ELR (cell line): ENCODE results near the gene CD36.
"Not testable (repeated sequence)": the region's sequence is repeated elsewhere in the genome, so short reads cannot be mapped to it uniquely, and the experiment has no call there.

Experiments
- DNase-seq: peaks from one replicate; pipeline ENCODE4 v3.0.0-alpha.2; 2015; ENCODE audit warnings: low read depth

The CD36 gene

DNA sequence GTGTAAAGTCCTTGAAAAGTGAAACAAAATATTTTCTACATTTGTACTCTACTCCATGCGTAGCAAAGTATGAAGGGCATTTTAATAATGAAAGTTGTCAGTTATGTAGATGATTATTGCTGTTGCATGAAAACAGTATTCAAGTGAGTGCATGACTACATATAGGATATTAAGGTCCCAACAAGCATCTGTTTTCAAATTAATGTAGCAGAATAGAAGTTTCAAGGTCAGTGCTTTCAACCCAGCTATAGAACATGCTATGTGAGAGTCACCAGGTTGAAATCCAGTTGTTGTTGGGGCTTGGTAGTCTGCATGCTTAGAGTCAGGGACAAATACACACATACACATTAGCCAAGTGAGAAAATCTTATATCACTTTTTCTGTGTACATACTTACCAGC, 14.8 kb downstream of the CD36 start:
- no peak for DNase-seq

DNA sequence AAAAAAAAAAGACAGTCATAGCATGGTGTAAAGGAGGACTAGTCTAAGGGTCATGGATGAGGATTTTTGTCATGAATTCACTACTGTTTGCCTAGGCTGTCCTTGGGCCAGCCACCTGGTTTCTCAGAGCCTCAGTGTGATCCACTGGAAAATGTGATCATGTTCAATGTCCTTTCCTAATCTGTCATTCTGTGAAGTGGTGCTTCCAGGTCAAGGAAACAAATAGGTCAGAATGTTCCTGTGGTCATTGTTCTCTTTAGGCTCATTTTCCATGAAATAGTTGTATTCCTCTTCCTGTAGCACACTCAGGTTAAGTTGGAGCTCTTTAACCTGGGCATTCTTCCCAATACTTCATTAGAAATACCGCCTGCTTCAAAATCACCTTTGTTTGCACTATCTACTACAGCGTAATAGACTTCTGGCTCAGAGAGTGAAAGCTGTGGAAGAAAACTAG, 16.5 kb downstream of the CD36 start:
- DNase-seq = no peak

DNA sequence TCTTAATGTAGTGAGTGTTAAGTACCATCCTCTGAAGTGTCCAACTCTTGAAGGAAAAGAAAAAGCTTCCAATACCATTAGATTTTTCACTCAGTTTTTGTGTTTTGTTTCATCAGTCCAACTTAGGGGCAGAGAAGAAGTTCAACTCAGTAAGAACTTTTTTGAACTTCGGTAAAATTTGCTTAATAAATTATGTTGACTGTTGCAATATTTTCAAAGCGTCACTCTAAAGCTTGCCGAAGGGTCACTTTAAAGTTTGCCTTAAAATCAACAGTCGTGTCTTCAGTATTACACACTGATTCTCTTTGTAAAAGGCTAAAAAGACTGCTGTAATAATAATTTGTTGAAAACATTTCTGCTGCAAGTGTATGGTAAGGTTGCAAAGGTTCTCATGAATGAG, 17.6 kb downstream of the CD36 start:
- DNase-seq = no peak

DNA sequence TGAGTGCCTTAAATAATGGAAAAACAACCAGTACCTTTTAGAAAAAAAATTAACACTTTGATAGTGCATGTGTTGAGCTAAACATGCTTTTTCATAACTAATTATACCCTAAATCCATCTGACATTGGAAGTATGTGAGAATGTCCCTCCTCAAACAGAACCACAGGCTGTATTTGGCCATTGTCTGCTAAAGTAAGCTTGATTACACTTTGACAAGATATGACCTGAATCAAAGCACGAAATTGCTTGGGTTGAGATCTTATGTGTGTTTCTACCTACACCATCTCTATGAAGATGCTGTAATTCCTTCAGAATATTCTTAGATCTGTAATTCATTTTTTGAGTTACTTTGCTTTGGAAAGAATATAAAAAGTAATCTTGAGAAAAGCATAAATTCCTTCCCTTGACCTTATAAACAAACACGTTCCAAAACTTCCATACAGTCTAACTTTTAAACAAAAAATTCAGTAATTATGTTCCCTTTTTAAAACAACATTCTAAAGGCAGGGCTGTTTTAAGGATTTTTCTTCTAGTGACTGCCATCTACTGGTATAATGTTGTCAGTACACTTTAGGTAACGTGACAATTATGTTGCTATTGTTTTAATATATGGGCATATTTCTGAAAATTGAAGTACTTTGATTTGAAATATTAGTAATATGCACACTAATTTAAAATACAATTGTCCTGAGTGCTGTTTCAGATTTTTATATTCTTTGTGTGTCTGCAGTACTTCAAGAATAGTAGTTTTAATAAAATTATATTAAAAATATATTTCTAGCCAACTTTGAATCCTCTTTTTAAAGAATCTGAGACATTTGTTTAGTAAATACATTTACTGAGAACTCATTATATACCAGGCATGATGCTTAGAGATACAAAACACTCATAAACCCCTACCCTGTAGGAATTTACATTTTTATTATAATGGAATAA, 20.9 kb downstream of the CD36 start:
- DNase-seq = peak; percentile 57

DNA sequence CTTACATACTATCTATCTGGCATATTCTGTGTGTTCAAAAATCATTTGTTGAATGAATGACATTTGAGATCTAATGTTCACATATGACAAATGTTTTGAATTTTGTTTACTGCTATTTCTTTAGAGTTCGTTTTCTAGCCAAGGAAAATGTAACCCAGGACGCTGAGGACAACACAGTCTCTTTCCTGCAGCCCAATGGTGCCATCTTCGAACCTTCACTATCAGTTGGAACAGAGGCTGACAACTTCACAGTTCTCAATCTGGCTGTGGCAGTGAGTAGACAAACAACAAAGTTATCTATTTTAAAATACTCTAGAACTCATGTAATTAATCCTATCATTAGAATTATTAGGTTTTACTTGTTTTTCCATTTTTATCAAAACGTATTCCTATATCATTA, 22.5 kb downstream of the CD36 start:
- DNase-seq = no peak

DNA sequence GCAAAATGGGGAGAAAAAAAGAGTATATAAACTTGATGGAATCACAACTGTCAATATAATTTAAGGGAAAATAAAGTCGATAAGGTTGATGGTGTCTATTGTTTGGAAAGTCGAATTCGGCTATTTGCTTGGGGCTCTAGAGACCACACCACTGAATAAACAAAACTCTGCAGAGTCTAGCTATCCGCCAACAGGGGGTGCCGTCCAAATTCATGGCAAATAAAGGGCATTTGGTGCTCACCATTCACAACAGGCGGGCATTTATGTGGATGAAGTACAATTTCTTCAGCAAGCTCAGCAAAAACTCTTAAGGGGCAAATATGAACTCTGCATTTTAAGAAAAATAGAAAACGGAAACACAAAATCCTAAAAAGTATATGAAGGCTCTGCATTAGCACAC, 23.3 kb downstream of the CD36 start:
- peak; percentile 4 for DNase-seq

DNA sequence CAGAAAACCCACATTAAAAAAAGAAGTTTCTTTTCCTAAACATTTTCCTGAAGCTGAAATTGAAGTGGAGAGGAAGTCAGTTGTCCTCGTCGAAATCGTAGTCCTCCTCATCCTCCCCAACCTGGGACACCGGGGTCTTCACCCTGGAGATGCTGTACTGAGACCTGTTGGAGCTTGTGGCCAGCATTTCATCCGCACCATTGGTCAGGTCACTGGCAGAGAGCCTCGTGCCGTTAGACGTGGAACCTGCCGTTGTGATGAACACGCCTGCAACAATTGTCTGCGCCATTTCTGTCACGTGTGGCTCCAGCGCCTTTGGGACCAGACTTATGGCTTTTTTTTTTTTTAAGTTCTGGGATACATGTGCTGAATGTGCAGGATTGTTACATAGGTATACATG, 23.8 kb downstream of the CD36 start:
- DNase-seq = no peak

DNA sequence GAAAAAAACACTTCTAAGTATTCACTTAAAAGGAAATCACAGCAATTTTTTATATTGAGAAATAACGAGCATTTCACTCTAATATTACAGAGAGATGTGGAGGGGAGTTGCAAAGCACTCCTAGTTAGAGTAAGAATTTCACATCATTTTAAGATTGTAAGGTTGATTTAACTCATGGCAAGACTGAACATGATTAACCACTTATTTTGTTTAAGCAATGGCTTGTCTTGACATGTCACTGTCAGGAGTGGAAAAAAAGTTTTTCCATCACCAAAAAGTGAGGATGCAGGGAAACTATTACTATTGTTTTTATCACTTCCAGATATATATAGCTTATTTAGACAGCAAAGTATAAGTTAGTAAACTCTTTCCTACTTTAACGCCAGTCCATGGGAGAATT, 27.1 kb downstream of the CD36 start:
- DNase-seq = no peak

DNA sequence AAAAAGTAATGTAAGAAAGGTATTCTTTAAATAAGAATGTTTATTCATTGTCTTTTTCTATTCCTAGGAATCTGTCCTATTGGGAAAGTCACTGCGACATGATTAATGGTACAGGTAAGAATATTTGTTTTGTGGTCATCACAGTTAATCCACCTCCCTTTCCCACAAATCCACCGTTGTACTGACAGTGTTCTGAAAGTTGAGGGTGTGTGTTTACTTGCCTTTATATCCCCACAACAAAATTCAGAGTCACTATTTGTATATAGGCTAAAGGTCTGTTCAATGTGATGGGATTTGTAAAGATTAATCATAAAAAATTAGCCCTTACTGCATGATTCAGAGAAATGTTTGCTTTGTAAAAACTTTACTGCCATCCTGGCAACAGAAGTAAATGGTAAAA, 27.9 kb downstream of the CD36 start:
- DNase-seq = no peak

DNA sequence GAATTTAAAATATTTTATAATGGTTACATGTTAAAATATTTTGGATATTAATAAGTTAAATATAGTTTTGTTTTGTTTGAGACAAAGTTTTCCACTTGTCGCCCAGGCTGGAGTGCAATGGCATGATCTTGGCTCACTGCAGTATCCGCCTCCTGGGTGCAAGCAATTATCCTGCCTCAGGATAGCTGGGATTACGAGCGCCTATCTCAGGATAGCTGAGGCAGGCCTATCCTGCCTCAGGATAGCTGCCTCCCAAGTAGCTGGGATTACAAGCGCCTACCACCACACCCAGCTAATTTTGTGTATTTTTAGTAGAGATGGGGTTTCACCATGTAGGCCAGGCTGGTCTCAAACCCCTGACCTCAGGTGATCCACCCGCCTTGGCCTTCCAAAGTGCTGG, 30.9 kb downstream of the CD36 start:
- not testable (repeated sequence) for DNase-seq

DNA sequence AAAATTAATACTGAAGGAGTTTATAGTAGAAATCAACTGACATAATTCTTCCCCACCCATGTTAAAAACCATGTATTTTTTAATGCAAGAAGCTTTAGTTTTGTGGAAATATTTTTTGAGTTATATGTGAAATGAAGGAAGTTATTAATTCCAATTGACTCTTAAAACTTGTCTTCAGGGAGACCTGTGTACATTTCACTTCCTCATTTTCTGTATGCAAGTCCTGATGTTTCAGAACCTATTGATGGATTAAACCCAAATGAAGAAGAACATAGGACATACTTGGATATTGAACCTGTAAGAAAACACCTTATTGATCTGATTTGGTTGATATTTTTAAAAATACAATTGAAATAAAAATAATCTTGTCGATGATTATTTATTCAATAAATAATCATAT, 33.3 kb downstream of the CD36 start:
- DNase-seq = no peak

DNA sequence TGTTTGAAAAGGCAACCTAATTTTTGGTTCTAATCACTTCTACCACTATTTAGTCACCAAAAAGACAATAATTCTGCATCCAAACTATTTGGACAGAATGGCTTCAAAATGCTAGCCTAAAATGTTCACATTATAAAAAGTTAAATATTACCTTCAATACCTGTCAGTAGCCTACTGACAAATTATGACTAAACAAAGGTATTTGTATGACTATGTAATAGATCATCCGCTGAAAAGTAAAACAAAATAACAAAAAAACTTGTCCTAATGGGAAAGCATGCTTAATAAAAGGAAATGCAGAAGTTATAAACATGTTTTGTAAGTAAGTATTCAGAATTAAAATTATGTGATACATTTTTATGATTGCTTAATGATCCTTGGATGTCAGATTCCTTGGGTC, 36.6 kb downstream of the CD36 start:
- no peak for DNase-seq

DNA sequence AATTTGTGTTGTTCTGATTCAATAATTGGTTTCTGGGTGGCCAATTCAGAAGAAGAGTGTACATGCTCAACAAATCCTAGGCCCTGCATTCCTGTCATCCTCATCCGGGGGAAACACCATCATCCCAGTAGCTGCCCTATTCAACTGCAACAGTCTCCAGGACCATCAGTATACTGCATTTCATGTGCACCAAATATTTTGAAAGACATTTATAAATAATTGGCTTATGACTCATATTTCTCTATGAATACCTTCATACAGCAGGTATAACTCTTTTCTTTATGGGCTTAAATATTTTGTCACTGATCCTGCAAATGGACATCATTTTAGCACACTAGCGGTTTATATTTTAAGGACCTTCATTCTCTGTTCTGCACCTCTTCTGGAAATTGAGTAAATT, 38.0 kb downstream of the CD36 start:
- DNase-seq = no peak

DNA sequence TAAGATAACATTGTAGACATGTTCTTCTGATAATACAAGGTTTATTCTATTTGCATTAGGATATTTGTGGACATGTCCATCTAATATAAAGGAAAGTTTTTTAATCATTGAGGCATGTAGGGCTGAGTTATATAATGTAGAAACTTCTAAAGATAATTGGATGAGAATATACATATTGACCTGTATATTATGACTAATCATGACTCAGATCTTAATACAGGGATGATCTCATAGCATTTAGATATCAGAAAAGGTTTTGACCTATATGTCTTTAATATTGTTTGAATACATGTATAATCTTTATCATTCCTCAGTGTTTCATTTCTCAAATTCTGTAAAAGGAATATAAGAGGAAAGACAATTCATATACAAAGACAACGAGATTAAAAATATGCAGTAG, 39.2 kb downstream of the CD36 start:
- peak; percentile 61 for DNase-seq

DNA sequence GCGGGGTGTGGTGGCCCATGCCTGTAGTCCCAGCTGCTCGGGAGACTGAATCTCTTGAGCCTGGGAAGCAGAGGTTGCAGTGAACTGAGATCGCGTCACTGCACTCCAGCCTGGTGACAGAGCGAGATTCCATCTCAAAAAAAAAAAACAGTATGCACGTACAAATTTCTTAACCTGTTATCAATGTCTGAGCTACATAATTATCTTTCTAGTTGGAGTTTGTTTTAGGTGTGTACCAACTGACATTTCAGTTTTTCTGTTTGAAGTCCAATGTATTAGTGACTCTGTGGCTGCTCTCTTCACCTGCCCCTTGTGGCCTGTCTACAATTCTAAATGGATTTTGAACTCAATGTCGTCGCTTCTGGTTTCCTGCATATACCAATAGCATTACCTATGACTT, 40.3 kb downstream of the CD36 start:
- no peak for DNase-seq

DNA sequence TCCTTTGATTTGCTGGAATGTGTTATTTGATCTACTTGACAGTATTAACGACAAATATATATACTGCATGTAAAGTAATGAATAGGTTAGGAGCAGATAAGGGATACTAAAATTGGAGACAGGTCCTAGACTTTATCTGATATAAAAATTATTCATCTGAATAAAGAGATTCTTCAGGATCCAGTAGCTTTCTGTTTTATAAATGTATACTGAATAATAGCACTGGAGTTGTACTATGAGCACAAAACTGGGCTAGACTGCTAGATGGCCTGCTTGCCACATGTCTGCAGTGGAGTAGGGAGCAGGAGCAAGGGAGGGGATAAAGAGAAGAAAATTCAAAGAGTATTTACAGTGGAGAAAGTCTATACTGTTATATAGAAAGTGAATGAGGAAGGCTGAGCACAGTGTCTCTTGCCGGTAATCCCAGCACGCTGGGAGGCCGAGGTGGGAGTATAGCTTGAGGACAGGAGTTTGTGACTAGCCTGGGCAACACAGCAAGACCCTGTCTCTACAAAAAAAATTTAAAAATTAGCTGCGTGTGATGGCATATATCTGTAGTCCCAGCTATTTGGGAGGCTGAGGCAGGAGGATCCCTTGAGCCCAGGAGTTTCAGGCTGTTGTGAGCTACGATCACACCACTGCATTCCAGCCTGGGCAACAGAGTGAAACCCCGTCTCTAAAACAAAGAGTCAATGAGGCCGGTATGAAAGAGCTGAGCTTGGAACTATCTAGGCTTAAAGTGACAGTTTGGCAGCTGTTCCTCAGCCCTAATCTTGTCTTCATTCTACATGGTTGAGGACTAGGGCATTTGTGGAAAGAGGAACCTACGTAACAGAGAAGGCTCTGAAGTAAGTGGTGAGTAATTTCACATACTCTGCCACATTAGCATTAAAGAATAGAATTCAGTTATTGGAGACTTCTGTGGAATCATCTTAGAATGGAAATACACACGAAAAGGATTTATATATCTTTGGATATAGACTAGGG, 41.8 kb downstream of the CD36 start:
- DNase-seq = no peak

DNA sequence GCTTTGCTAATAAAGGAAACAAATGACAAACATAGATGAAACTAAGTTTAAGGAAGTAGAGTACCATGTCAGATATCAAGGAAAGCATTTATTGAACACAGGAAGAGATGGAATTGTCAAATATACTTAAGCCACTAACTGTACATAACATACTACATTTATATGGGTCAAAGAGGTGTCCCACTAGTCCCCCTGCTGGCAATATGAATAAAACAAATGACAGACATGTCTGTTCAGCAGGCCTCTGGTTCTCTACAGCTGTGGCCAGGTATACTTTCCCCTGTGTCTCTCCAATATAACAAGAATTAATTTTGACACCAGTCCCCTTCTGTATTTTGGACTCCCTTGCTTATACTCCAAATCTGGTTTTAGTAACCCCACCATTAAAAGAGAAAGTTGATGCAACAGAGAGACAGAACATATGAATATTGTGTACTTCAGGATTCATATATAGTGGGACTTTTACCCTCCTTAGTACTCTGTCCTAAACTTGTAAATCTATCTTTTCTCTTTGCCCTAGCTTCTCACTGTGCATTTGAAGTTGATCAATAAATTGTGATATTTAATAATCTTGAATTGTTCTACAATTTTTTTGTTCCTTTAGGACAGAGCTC, 42.9 kb downstream of the CD36 start:
- peak; percentile 61 for DNase-seq

DNA sequence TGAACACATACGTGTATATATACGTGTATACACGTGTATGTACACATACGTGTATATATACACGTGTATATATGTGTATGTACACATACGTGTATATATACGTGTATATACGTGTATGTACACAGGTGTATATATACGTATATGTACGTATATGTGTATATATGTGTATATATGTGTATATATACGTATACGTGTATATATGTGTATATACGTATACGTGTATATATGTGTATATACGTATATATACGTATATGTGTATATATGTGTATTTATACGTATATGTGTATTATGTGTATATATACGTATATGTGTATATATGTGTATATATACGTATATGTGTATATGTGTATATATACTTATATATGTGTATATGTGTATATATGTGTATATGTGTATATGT, 44.3 kb downstream of the CD36 start:
- DNase-seq = no peak

DNA sequence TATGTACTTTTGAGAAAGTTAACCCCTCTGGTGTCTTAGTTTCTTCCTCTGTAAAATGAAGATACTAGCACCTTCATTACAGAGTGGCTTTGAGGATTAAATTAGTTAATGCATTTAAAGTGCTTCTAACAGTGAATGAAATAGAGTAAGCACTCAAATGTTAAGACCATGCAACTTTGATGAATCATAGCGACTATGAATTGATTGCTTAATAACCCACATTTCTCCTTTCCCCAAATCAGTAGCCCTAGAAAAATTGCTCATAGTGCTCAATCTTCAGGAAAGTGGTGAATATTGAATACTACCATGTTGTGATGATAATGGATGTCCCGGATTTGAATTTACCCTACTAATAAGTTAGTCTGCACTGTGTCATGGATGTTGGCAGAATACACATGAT, 48.1 kb downstream of the CD36 start:
- DNase-seq = peak; percentile 65

DNA sequence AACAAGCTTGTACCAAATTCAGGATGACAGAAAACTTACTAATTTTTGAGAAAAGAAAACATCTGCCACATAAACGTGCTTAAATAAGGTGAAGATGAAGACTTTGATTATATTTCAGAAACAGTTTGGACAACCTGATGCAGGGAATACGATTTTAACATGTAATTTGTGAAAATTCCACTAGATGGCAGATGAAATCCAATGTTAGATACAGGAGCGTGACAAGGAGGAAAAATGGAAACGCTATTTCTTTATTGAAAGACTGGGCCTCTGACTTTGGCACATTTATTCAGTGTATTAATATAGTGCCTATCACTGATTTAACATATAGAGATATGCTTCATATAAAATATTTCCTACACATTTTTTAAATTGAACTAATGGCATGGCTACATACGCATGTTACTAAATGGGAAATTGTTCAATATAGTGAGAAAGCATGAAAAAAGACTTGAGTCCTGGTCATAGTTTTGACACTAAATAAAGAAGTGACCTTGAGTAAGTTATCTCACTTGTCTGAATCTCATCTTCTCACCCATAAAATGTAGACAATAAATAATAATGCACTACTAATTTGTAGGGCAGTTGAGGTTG, 60.7 kb downstream of the CD36 start:
- peak; percentile 76 for DNase-seq

DNA sequence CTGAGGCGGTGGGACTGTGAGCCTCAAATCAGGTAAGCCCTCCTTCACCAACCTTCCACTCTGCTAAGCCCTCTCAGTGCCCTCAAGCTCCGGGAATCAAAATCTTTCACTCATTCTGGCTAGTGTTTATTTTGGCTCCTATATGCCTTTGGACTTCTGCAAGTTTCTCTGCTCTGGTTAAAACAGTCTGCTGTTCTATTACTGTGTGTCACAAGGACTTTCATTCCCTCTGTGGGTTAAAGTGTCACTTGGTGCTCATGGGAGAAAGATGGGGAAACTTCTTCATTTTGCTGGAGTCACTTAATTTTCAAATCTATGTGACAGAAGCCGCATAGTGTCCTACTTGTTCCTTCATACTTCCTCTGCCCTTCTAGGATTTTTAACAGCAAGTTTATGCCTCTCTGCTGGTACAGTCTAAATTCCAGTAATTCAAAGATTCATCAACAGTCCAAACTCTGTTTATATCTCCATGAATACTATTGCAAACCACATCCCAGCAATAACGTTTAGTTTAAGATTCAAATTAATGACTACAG, 61.3 kb downstream of the CD36 start:
- no peak for DNase-seq

DNA sequence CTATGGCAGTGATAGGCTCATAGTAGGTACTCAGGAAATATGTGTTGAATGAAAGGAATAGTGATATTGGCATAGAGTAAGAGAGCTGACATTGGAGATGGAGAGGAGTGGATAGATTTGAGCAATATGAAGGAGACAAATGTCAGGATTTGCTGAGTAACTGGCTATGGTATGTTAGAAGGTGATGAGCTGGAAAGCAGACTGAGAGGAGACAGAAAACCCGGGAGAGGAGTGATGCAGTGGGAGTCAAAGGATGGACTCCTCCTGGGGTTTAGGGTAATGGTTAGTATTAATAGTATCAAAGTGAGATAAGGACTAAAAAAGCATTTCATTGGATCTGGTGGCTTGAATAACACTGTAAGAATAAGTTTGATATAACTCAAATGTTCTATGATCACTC, 64.8 kb downstream of the CD36 start:
- DNase-seq = peak; percentile 36
